ENCODE measurements around the gene ASCC2.

DNA sequence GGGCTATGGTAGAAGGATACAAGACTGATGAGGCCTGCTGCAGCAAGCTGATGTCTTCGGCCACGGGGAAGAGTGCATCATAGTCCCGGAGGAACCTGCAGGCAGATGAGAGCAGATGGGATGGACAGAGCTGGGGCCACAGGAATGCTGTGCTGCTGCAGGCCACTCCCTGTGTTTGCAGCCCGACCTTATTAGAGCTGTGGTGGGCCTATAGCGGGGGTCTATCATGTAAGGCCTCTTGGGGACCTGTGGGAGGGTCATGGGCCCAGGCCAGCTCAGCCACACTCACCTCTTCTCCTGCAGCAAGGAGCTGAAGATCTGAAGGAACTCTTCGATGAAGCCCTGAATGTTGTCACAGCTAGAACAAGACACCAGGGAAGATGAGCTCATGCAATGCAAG lies 31.9 kb downstream of the ASCC2 start:
- no peak for TF ChIP-seq EZH2 (IDR thresholded peaks at IDR 0.05; ENCODE audit: low read depth)
- TF ChIP-seq, protein P1, sequence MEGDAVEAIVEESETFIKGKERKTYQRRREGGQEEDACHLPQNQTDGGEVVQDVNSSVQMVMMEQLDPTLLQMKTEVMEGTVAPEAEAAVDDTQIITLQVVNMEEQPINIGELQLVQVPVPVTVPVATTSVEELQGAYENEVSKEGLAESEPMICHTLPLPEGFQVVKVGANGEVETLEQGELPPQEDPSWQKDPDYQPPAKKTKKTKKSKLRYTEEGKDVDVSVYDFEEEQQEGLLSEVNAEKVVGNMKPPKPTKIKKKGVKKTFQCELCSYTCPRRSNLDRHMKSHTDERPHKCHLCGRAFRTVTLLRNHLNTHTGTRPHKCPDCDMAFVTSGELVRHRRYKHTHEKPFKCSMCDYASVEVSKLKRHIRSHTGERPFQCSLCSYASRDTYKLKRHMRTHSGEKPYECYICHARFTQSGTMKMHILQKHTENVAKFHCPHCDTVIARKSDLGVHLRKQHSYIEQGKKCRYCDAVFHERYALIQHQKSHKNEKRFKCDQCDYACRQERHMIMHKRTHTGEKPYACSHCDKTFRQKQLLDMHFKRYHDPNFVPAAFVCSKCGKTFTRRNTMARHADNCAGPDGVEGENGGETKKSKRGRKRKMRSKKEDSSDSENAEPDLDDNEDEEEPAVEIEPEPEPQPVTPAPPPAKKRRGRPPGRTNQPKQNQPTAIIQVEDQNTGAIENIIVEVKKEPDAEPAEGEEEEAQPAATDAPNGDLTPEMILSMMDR (conservative IDR thresholded peaks at IDR 0.05) = no peak

Measured in PC-9 (cell line).